SK-N-MC (cell line): ENCODE data around the gene RPL28.

Source experiments
- DNase-seq: peaks from one replicate; pipeline ENCODE4 v3.0.0-alpha.2; 2011; ENCODE audit warnings: low read depth, low spot score
- H3K27ac ChIP-seq: fragments of 200-600 bp; sonication (generic); 2 replicates; pipeline ENCODE4 v1.5.1; 2016; ENCODE audit warnings: mixed run types
- H3K36me3 ChIP-seq: fragments of 200-600 bp; sonication (generic); 2 replicates; pipeline ENCODE4 v1.6.1; 2017; ENCODE audit warnings: antibody characterized with exemption, low read length, mixed read lengths; ENCODE audit not compliant: insufficient read depth
- H3K4me3 ChIP-seq: fragments of 200-600 bp; sonication (generic); 2 replicates; pipeline ENCODE4 v1.5.1; 2016
- H3K9ac ChIP-seq: fragments of 200-600 bp; sonication (generic); 2 replicates; pipeline ENCODE4 v1.8.0; 2017; ENCODE audit warnings: mixed run types, mixed read lengths; ENCODE audit not compliant: insufficient read length
- H3K9me3 ChIP-seq: fragments of 200-600 bp; sonication (generic); 2 replicates; pipeline ENCODE4 v1.6.1; 2017; ENCODE audit warnings: low read depth, mild to moderate bottlenecking, antibody characterized with exemption, low read length, moderate library complexity, mixed read lengths
- EZH2 ChIP-seq: fragments of 200-600 bp; sonication (generic); IDR thresholded peaks from one replicate; pipeline ENCODE4 v1.6.1; 2017; ENCODE audit warnings: antibody characterized with exemption
- FOXP2 ChIP-seq: optimal IDR thresholded peaks from 2 replicates; pipeline ENCODE3; 2011; ENCODE audit warnings: mild to moderate bottlenecking, moderate library complexity; ENCODE audit not compliant: insufficient read depth; ENCODE audit errors: extremely low read length, control extremely low read depth
- POLR2AphosphoS5 ChIP-seq: IDR thresholded peaks from 2 replicates; pipeline ENCODE4 v1.6.1; 2012; ENCODE audit warnings: mild to moderate bottlenecking, low read depth, low read length, borderline replicate concordance

The RPL28 gene

DNA sequence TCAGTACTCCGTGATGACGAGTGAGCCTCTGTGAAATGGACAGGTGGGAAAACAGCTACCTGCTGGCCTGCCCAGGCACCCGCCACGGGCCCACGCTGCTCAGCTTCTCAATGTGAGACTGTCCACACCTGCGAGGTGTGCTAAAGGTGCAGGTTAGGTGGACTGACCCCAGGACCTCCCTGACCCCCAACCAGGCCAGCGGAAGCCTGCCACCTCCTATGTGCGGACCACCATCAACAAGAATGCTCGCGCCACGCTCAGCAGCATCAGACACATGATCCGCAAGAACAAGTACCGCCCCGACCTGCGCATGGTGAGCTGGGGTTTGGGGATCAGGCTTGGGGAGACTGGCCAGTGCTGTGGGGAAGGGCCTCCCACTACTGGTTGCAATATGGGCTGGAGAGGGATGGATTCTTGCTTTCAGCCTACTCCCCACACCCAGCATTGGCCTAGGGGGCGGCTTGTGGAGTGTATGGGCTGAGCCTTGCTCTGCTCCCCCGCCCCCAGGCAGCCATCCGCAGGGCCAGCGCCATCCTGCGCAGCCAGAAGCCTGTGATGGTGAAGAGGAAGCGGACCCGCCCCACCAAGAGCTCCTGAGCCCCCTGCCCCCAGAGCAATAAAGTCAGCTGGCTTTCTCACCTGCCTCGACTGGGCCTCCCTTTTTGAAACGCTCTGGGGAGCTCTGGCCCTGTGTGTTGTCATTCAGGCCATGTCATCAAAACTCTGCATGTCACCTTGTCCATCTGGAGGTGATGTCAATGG, 2.2 kb downstream of the RPL28 start:
- no peak for DNase-seq
- no peak for TF ChIP-seq EZH2
- TF ChIP-seq POLR2AphosphoS5 = no peak
- TF ChIP-seq FOXP2 = no peak
- H3K36me3 ChIP-seq = peaks cover 42% of the 10 kb centered on the region
- H3K4me3 ChIP-seq = peak overlapping the region; percentile 91
- H3K9ac ChIP-seq = peak overlapping the region; percentile 97
- 0 out of 2 replicates have a peak overlapping the region, but pooled peaks have one; percentile 19 for H3K27ac ChIP-seq
- H3K9me3 ChIP-seq = no peaks in the 10 kb centered on the region

DNA sequence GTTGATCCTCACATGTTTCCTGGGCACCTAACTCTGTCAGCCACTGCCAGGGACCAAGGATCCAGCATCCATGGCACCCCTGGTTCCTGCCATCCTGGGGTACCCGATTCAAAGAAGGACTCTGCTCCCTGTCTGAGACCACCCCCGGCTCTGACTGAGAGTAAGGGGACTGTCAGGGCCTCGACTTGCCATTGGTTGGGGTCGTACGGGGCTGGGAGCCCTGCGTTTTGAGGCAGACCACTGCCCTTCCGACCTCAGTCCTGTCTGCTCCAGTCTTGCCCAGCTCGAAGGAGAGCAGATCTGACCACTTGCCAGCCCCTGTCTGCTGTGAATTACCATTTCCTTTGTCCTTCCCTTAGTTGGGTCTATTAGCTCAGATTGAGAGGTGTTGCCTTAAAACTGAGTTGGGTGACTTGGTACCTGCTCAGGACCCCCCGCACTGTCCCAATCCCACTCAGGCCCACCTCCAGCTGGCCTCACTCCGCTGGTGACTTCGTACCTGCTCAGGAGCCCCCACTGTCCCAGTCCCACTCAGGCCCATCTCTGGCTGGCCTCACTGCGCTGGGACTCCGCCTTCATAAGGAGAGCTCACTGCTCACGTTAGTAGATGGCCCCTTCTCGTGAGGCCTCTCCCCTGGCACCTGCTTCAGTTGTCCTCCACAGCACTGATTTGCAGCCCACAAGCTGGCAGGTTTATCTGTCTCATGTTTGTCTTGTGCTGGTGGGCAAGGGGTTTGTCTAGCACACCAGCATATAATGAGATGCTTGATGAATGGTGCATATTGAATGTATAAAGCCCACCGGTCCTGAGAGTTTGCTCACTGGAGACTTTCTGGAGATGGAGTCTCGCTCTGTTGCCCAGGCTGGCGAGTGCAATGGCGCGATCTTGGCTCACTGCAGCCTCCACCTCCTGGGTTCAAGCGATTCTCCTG, 3.9 kb downstream of the RPL28 start:
- peaks cover 42% of the 10 kb centered on the region for H3K36me3 ChIP-seq
- peak overlapping the region; percentile 51 for H3K27ac ChIP-seq
- peak overlapping the region; percentile 14 for H3K9ac ChIP-seq
- no peak for TF ChIP-seq FOXP2
- TF ChIP-seq EZH2 = no peak
- TF ChIP-seq POLR2AphosphoS5 = peak; percentile 30; the same call in 1 of the 2 replicates
- H3K9me3 ChIP-seq = no peaks in the 10 kb centered on the region
- DNase-seq = no peak
- H3K4me3 ChIP-seq = no peak overlapping the region

DNA sequence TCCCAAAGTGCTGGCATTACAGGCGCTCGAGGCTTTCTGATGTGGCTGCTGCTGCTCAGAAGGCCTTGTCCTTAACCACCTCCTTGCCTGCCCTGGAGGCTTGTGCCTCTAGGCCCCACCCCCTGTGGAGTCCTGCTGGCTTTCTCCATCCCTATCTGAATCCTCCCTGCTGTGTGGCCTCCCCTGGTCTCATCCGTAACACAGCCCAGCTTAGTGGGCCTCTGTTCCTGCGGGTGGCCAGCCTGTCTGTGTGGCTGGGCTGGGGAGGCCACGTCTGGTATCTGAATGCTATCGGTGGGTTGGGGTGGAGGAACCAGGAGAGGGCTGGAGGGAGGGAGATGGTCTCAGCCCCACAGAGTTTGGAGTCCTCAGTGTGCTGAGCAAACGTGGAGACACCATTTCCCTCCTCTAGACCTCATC, 4.7 kb downstream of the RPL28 start:
- H3K4me3 ChIP-seq = no peak overlapping the region
- no peak for DNase-seq
- no peaks in the 10 kb centered on the region for H3K9me3 ChIP-seq
- H3K27ac ChIP-seq = peak overlapping the region; percentile 51
- TF ChIP-seq POLR2AphosphoS5 = no peak; the same call in 1 of the 2 replicates
- TF ChIP-seq EZH2 = no peak
- no peak for TF ChIP-seq FOXP2
- peaks cover 42% of the 10 kb centered on the region for H3K36me3 ChIP-seq
- no peak overlapping the region for H3K9ac ChIP-seq

DNA sequence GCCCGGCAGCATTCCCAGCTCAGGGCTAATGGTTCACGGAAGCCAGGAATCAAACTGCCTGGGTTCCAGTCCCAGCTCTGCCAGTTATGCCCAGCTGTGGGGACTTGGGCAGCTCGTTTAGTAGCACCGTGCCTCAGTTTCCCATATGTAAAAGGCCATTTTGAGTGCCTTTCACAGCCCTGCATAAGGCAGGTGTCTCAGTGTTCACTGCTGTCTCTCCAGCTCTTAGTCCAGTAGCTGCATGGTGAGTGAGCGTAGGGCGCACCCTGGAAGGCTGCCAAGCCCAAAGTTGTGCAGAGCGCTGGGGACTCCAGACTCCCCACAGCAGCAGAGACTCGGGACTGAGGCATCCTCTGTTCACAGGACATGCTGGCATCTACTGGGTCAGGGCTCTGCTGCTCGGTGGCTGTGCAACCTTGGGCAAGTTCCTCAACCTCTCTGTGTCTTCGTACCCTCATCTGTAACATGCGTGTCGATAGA, 5.5 kb downstream of the RPL28 start:
- no peaks in the 10 kb centered on the region for H3K9me3 ChIP-seq
- no peak overlapping the region for H3K9ac ChIP-seq
- no peak overlapping the region for H3K27ac ChIP-seq
- no peak overlapping the region for H3K4me3 ChIP-seq
- DNase-seq = no peak
- peaks cover 42% of the 10 kb centered on the region for H3K36me3 ChIP-seq
- TF ChIP-seq EZH2 = no peak
- TF ChIP-seq POLR2AphosphoS5 = 0 out of 2 replicates have a peak, but pooled peaks have one; percentile 46
- TF ChIP-seq FOXP2 = no peak

DNA sequence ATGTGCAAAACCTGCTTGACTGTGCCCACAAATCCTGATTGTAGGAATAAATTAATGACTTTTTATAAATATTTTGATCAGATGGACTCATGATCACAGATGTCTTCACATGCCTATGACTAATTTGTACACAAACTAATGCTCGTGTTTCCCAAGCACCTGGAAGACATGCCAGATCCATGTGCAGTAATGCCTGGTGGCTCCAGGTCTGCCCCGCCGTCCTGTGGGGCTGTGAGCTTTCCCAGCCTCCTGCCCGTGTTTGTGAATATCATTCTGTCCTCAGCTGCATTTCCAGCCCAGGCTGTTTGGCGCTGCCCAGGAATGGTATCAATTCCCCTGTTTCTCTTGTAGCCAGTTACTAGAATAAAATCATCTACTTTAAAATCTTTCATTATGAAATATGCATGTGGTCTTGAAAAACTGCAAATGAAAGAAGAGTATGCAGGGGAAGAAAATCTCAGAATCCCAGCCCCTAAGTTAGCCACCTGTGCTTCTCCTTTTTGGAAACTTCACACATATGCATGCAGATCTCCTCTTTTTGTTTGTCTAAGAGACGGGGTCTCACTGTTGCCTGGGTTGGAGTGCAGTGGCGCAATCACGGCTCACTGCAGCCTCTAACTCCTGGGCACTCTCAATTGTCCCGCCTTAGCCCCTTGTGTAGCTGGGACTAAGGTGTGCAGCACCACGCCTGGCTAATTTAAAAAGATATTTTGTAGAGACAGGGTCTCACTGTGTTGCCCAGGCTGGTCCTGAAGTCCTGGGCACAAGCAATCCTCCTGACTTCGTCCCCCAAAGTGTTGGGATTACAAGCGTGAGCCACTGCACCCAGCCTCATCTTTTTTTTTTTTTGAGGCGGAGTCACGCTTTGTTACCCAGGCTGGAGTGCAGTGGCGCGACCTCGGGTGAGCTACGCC, 6.2 kb downstream of the RPL28 start:
- TF ChIP-seq EZH2 (no peak), POLR2AphosphoS5 (no peak), FOXP2 (no peak)
- H3K36me3 ChIP-seq = peaks cover 35% of the 10 kb centered on the region
- no peak for DNase-seq

DNA sequence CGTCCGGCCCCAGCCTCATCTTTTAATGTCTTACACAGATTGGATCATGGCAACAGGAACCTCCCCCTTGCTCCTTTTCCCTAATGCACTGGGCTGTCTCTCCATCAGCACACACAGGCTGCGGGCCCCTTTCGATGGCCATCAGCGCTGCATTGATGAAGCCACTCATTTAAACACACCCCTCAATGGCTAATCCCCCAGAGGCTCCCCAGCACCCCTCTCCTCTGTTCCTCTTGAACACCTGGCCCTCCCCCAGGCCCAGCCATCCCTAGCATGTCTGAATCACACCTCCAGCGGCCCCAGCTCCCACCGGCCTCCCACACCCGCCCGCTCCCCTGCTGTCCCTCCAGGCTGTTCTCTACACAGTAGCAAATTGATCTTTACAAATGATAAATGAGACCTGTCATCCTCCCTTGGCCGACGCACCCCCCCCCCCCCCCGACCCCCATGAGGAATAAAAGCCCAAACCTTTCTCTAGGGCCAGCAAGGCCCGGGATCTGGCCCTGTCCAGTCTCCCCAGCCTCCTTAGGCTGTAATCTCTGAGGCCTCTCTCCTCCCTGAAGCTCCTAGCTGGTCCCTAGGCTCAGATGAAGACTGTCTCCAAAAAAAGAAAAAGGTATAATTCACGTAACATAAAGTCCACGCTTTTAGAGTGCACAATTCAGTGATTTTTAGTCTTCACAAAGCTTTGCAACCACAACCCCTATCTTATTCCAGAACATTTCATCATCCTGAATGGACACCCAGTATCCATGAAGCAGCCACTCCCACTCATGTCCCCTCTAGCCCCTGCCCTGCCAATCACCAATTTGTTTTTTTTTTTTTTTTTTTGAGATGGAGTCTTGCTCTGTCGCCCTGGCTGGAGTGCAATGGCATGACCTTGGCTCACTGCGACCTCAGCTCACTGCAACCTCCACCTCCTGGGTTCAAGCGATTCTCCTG, 7.4 kb downstream of the RPL28 start:
- Histone ChIP-seq H3K9ac (no peak overlapping the region), H3K27ac (no peak overlapping the region), H3K9me3 (no peaks in the 10 kb centered on the region), H3K36me3 (peaks cover 24% of the 10 kb centered on the region), H3K4me3 (no peak overlapping the region)
- DNase-seq = no peak
- TF ChIP-seq FOXP2 = no peak
- no peak for TF ChIP-seq POLR2AphosphoS5
- no peak for TF ChIP-seq EZH2

More for the DNA sequence above, 6.2 kb downstream of the RPL28 start:
- no peak overlapping the region for H3K4me3 ChIP-seq
- H3K27ac ChIP-seq = peak overlapping the region; percentile 48
- no peak overlapping the region for H3K9ac ChIP-seq
- H3K9me3 ChIP-seq = no peaks in the 10 kb centered on the region
